Endothelial cell of umbilical vein (primary cell): ENCODE results near the gene PRKD1.

Experiments used
- EZH2 ChIP-seq: IDR thresholded peaks from 2 replicates; pipeline ENCODE4 v1.6.1; 2012; ENCODE audit warnings: borderline replicate concordance, low read depth, mild to moderate bottlenecking, moderate library complexity, low read length, inconsistent platforms; ENCODE audit not compliant: severe bottlenecking
- FOS ChIP-seq: IDR thresholded peaks from 2 replicates; pipeline ENCODE4 v1.6.1; 2011; ENCODE audit warnings: mild to moderate bottlenecking, low read length, moderate library complexity, borderline replicate concordance; ENCODE audit not compliant: insufficient read depth
- GATA2 ChIP-seq: IDR thresholded peaks from 2 replicates; pipeline ENCODE4 v1.7.0; 2011; ENCODE audit warnings: low read depth, mild to moderate bottlenecking, moderate library complexity, mixed read lengths, low read length; ENCODE audit not compliant: insufficient read length, insufficient read depth
- JUN ChIP-seq: IDR thresholded peaks from 2 replicates; pipeline ENCODE4 v1.6.1; 2011; ENCODE audit warnings: borderline replicate concordance, low read depth; ENCODE audit not compliant: insufficient read length, insufficient read depth
- MAX ChIP-seq: IDR thresholded peaks from 2 replicates; pipeline ENCODE4 v1.6.1; 2011; ENCODE audit not compliant: insufficient read depth, insufficient read length
- MYC ChIP-seq: IDR thresholded peaks from one replicate; pipeline ENCODE4 v1.6.1; 2011; ENCODE audit warnings: mild to moderate bottlenecking, low read depth, low read length
- POLR2A ChIP-seq: IDR thresholded peaks from 2 replicates; pipeline ENCODE4 v1.6.1; 2012; ENCODE audit warnings: low read depth, mild to moderate bottlenecking, control low read depth, low read length
- POLR2AphosphoS5 ChIP-seq: IDR thresholded peaks from 2 replicates; pipeline ENCODE4 v1.6.1; 2012; ENCODE audit warnings: low read depth, mild to moderate bottlenecking, control low read depth, low read length, moderate library complexity; ENCODE audit not compliant: insufficient read depth
- TF ChIP-seq, protein P1 (sequence below), 2 donors: IDR thresholded peaks; 1 replicate in 1 of 2; 2 replicates in 1 of 2; pipeline ENCODE4 v1.5.1; 2011; ENCODE audit warnings: low read length in 2 of 2, mild to moderate bottlenecking in 2 of 2, moderate library complexity in 2 of 2, control low read depth in 1 of 2, inconsistent platforms in 1 of 2, low read depth in 1 of 2; ENCODE audit not compliant: insufficient read depth in 1 of 2; ENCODE audit errors: extremely low read depth in 1 of 2

DNA sequence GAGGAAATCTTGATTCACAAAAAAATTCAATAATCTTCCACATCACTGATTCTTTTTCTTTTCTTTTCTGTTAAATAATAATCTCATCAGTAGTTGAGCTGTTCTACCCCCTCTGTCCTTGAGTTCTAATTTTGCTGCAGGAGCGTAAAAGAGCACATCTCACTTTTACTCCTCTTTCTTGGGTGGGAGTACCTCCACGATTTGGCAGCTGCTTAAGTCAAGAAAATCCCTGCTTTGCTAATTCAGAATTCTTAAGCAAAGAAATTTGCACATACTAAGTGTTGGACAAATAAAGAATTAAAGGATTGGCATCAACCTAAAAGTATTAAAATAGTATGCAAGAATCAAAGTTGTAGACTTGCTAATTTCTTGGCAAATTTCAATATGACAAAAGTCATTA is 128.8 kb downstream of the PRKD1 start:
- TF ChIP-seq POLR2AphosphoS5 (no peak), POLR2A (no peak), EZH2 (no peak), JUN (no peak), FOS (no peak), MAX (no peak), MYC (no peak), GATA2 (no peak)
- TF ChIP-seq, protein P1, sequence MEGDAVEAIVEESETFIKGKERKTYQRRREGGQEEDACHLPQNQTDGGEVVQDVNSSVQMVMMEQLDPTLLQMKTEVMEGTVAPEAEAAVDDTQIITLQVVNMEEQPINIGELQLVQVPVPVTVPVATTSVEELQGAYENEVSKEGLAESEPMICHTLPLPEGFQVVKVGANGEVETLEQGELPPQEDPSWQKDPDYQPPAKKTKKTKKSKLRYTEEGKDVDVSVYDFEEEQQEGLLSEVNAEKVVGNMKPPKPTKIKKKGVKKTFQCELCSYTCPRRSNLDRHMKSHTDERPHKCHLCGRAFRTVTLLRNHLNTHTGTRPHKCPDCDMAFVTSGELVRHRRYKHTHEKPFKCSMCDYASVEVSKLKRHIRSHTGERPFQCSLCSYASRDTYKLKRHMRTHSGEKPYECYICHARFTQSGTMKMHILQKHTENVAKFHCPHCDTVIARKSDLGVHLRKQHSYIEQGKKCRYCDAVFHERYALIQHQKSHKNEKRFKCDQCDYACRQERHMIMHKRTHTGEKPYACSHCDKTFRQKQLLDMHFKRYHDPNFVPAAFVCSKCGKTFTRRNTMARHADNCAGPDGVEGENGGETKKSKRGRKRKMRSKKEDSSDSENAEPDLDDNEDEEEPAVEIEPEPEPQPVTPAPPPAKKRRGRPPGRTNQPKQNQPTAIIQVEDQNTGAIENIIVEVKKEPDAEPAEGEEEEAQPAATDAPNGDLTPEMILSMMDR (IDR thresholded peaks at IDR 0.05; ENCODE audit: extremely low read depth in 1 of 2, insufficient read depth in 1 of 2, low read depth in 1 of 2, low read length in 2 of 2): no peak
